SU-DHL-6 (cell line): Measurements from ENCODE around the gene SKAP2.

Experiments
- H2AFZ ChIP-seq: fragments of 200-600 bp; sonication (generic); 2 replicates; pipeline ENCODE4 v1.6.1; 2014; ENCODE audit warnings: low read depth, mild to moderate bottlenecking, moderate library complexity, mixed read lengths, antibody characterized with exemption, low read length; ENCODE audit not compliant: severe bottlenecking
- H3F3A ChIP-seq: fragments of 200-600 bp; shearing (Covaris generic); 2 replicates; pipeline ENCODE4 v1.6.0; 2016; ENCODE audit warnings: antibody characterized with exemption, mild to moderate bottlenecking; ENCODE audit not compliant: insufficient read depth
- H3K27ac ChIP-seq: fragments of 200-600 bp; sonication (generic); 2 replicates; pipeline ENCODE4 v1.5.1; 2016; ENCODE audit warnings: low read depth, mild to moderate bottlenecking, low read length, moderate library complexity, mixed read lengths
- H3K27me3 ChIP-seq: fragments of 200-600 bp; sonication (generic), shearing (Covaris generic); 2 replicates; pipeline ENCODE4 v1.6.0; 2014; ENCODE audit warnings: mild to moderate bottlenecking, low read length
- H3K36me3 ChIP-seq: fragments of 200-600 bp; sonication (generic); 2 replicates; pipeline ENCODE4 v1.6.1; 2014; ENCODE audit warnings: mild to moderate bottlenecking, low read length, mixed read lengths
- H3K4me2 ChIP-seq: fragments of 300-600, 200-600 bp; shearing (Covaris generic), sonication (generic); 2 replicates; pipeline ENCODE4 v1.6.0; 2014; ENCODE audit warnings: low read length, low read depth, mild to moderate bottlenecking; ENCODE audit not compliant: poor library complexity, severe bottlenecking
- H3K4me3 ChIP-seq: fragments of 200-600 bp; sonication (generic); 2 replicates; pipeline ENCODE4 v1.5.1; 2014; ENCODE audit warnings: antibody characterized with exemption, low read length, mild to moderate bottlenecking, mixed read lengths; ENCODE audit not compliant: insufficient read depth, poor library complexity, severe bottlenecking
- H3K79me2 ChIP-seq: fragments of 200-600 bp; sonication (generic); 2 replicates; pipeline ENCODE4 v1.6.1; 2014; ENCODE audit warnings: mild to moderate bottlenecking, low read length, moderate library complexity; ENCODE audit not compliant: insufficient read depth
- H3K9ac ChIP-seq: fragments of 200-600 bp; sonication (generic); 2 replicates; pipeline ENCODE4 v1.7.0; 2014; ENCODE audit warnings: mild to moderate bottlenecking, low read length
- H3K9me2 ChIP-seq: fragments of 200-600 bp; sonication (generic); replicated peaks from 2 replicates; pipeline ENCODE4 v1.6.1; 2014; ENCODE audit warnings: low read length; ENCODE audit not compliant: insufficient read depth
- H3K9me3 ChIP-seq: fragments of 200-600 bp; sonication (generic); 2 replicates; pipeline ENCODE4 v1.6.1; 2014; ENCODE audit warnings: low read length, mixed read lengths; ENCODE audit not compliant: insufficient read depth
- H4K20me1 ChIP-seq: fragments of 200-600 bp; sonication (generic); 2 replicates; pipeline ENCODE4 v1.6.1; 2014; ENCODE audit warnings: low read depth, mild to moderate bottlenecking, antibody characterized with exemption, low read length, moderate library complexity, mixed read lengths
- CTCF ChIP-seq: fragments of 200-600 bp; sonication (generic); IDR thresholded peaks from one replicate; pipeline ENCODE4 v1.5.1; 2017; ENCODE audit warnings: antibody characterized with exemption, mild to moderate bottlenecking, low read length, moderate library complexity; ENCODE audit not compliant: insufficient read depth, poor library complexity, severe bottlenecking
- EZH2phosphoT487 ChIP-seq: fragments of 200-600 bp; sonication (generic), shearing (Covaris generic); conservative IDR thresholded peaks from 2 replicates; pipeline ENCODE4 v1.6.1; 2018; ENCODE audit warnings: mild to moderate bottlenecking, antibody characterized with exemption, low read length, moderate library complexity, mixed read lengths

SKAP2 gene

GRCh38 chr7:26652401-26653100 lies 211.8 kb downstream of the SKAP2 start:
- Histone ChIP-seq H3K9me3 (no peaks in the 10 kb centered on the region), H3K9ac (no peak overlapping the region), H3K9me2 (no peaks in the 10 kb centered on the region), H3K27me3 (no peaks in the 10 kb centered on the region), H2AFZ (no peak overlapping the region), H4K20me1 (no peaks in the 10 kb centered on the region), H3F3A (no peaks in the 10 kb centered on the region), H3K4me2 (no peak overlapping the region), H3K36me3 (no peaks in the 10 kb centered on the region), H3K27ac (no peak overlapping the region), H3K4me3 (no peak overlapping the region), H3K79me2 (no peaks in the 10 kb centered on the region)
- no peak for TF ChIP-seq CTCF
- no peak for TF ChIP-seq EZH2phosphoT487

- H3K9me3 ChIP-seq = no peaks in the 10 kb centered on the region
- H3K9me2 ChIP-seq = no peaks in the 10 kb centered on the region
- no peak overlapping the region for H3K4me3 ChIP-seq
- H2AFZ ChIP-seq = no peak overlapping the region
- no peak overlapping the region for H3K4me2 ChIP-seq
- H3F3A ChIP-seq = no peaks in the 10 kb centered on the region
- no peaks in the 10 kb centered on the region for H3K27me3 ChIP-seq
- no peaks in the 10 kb centered on the region for H4K20me1 ChIP-seq
- no peak for TF ChIP-seq EZH2phosphoT487
- no peak for TF ChIP-seq CTCF
- no peaks in the 10 kb centered on the region for H3K36me3 ChIP-seq
- H3K27ac ChIP-seq = no peak overlapping the region
- no peak overlapping the region for H3K9ac ChIP-seq
- H3K79me2 ChIP-seq = no peaks in the 10 kb centered on the region
These were observed 214.3 kb downstream of the SKAP2 start for GRCh38 chr7:26650103-26650502.

- no peak overlapping the region for H2AFZ ChIP-seq
- no peaks in the 10 kb centered on the region for H3K9me2 ChIP-seq
- no peak overlapping the region for H3K27ac ChIP-seq
- H3K9ac ChIP-seq = no peak overlapping the region
- H3K4me3 ChIP-seq = no peak overlapping the region
- H3K79me2 ChIP-seq = no peaks in the 10 kb centered on the region
- no peak overlapping the region for H3K4me2 ChIP-seq
- no peaks in the 10 kb centered on the region for H4K20me1 ChIP-seq
- TF ChIP-seq CTCF = no peak
- TF ChIP-seq EZH2phosphoT487 = no peak
- no peaks in the 10 kb centered on the region for H3F3A ChIP-seq
- no peaks in the 10 kb centered on the region for H3K27me3 ChIP-seq
- no peaks in the 10 kb centered on the region for H3K9me3 ChIP-seq
- no peaks in the 10 kb centered on the region for H3K36me3 ChIP-seq
These were observed 215.0 kb downstream of the SKAP2 start for GRCh38 chr7:26649388-26649787.
